ENCODE measurements around the gene ZNF268. TPM values are rescaled to one million over a fixed set of nuclear protein-coding genes. Genes with fewer than 3 reads are reported as not detected.

The ZNF268 gene
- total RNA-seq, 1 experiment from 2014 or later: 12.2 TPM

- DNase-seq (ENCODE audit: low read depth, low spot score): no peak
- no peak overlapping the region for H2AFZ ChIP-seq (ENCODE audit: low read depth, low read length, poor library complexity, severe bottlenecking)
- H3K36me3 ChIP-seq (ENCODE audit: control insufficient read depth in 1 of 2, insufficient read depth in 2 of 2, low read length in 2 of 2): no peaks in the 10 kb centered on the region
- no TSS peak for BruUV-seq (replicated peaks)
- H3K79me2 ChIP-seq (ENCODE audit: insufficient read depth, low read length): no peaks in the 10 kb centered on the region
- no peak overlapping the region for H3K27ac ChIP-seq (ENCODE audit: low read depth, low read length)
- no peak for TF ChIP-seq YY1 (IDR thresholded peaks at IDR 0.05; ENCODE audit: extremely low read depth, insufficient replicate concordance, low read depth, low read length)
- TF ChIP-seq EZH2phosphoT487 (IDR thresholded peaks at IDR 0.05; ENCODE audit: borderline replicate concordance): no peak
- no peak for TF ChIP-seq REST (IDR thresholded peaks at IDR 0.05; ENCODE audit: low read depth)
- TF ChIP-seq CEBPB (IDR thresholded peaks at IDR 0.05; ENCODE audit: low read depth): no peak
- no peak for TF ChIP-seq CBX3 (IDR thresholded peaks at IDR 0.05; ENCODE audit: low read depth)
- TF ChIP-seq SP1 (IDR thresholded peaks at IDR 0.05; ENCODE audit: low read depth): no peak
- TF ChIP-seq ZFX (IDR thresholded peaks at IDR 0.05): no peak
- TF ChIP-seq CTCF (IDR thresholded peaks at IDR 0.05 in 2 of 3, conservative IDR thresholded peaks at IDR 0.05 in 1 of 3; ENCODE audit: borderline replicate concordance in 1 of 3, insufficient read depth in 1 of 3, low read depth in 2 of 3, low read length in 2 of 3): no peak
- TF ChIP-seq ATF3 (IDR thresholded peaks at IDR 0.05): no peak
- H3K9me2 ChIP-seq (ENCODE audit: insufficient read depth): no peaks in the 10 kb centered on the region
- POLR2A ChIA-PET: no interaction called here
- intact Hi-C loops (cut with micrococcal nuclease): no loop called here
- no peaks in the 10 kb centered on the region for H3K4me1 ChIP-seq (ENCODE audit: control insufficient read depth in 1 of 2, insufficient read depth in 2 of 2, low read length in 2 of 2)
- CTCF ChIA-PET: no interaction called here
- H3K4me2 ChIP-seq (ENCODE audit: low read length): no peak overlapping the region
- H3K9me3 ChIP-seq (ENCODE audit: control insufficient read depth in 1 of 2, insufficient read depth in 1 of 2, low read depth in 1 of 2, low read length in 2 of 2): peaks cover 3% of the 10 kb centered on the region in 2 experiments; a peak in 2 of 4 replicates
- no peaks in the 10 kb centered on the region for H4K20me1 ChIP-seq (ENCODE audit: insufficient read depth)
- no peak for ATAC-seq
- RAD21 ChIA-PET (ENCODE audit: low non-redundant PET in 1 of 2, low total read pairs in 2 of 2, uncharacterized antibody in 2 of 2, unreplicated experiment in 2 of 2): no interaction called here
- H3K4me3 ChIP-seq (replicated peaks in 1 of 2; ENCODE audit: low read depth in 1 of 2, low read length in 2 of 2): no peak overlapping the region
- H3K9ac ChIP-seq (ENCODE audit: low read length): no peak overlapping the region
- H3K27me3 ChIP-seq (ENCODE audit: insufficient read depth, low read length): no peaks in the 10 kb centered on the region
Measured at GRCh38 chr12:133220521-133220920, 39.2 kb downstream of the ZNF268 start.

Data from HCT116 (cell line).